Lower leg skin (tissue), 4 donors: ENCODE results near the gene POMGNT1. TPM values are rescaled to one million over a fixed set of nuclear protein-coding genes. Genes with fewer than 3 reads are reported as not detected.

Experiments
- DNase-seq, 2 donors: peaks; one replicate each; pipeline ENCODE4 v3.0.0-alpha.2; 2019; ENCODE audit warnings: low spot score in 2 of 2
- H3K4me3 ChIP-seq: fragments of 200-600 bp; sonication (generic); 2 replicates; pipeline ENCODE4 v1.5.1; 2017; ENCODE audit warnings: mild to moderate bottlenecking, low read depth; ENCODE audit not compliant: poor library complexity, severe bottlenecking
- POLR2A ChIP-seq, 2 donors: fragments of 450-650 bp; IDR thresholded peaks; one replicate each; pipeline ENCODE4 v1.6.1; 2016 to 2017; ENCODE audit warnings: antibody characterized with exemption in 2 of 2, mild to moderate bottlenecking in 1 of 2, moderate library complexity in 1 of 2
- WGBS, 2 donors: methylation state at CpG; one replicate each; pipeline ENCODE4 v1.1.5; 2018; 5-methylcytosine and 5-hydroxymethylcytosine counted together
- intact Hi-C: fragments of 100-400 bp; cut with DNase I; formaldehyde crosslinking; loops from one replicate; pipeline ENCODE4 v1.15.0; 2023; ENCODE audit warnings: low total_unique reads
- total RNA-seq, 4 donors: library from RNA; depleted of rRNA; stranded (reverse); fragments of >200 nt; gene quantifications; one replicate each; pipeline ENCODE4 v1.1.0, GENCODE V29; 2016
- TF ChIP-seq, protein P1 (sequence below), 3 donors: fragments of 450-650 bp; IDR thresholded peaks; one replicate each; pipeline ENCODE4 v1.5.1; 2016; ENCODE audit warnings: antibody characterized with exemption in 3 of 3, mild to moderate bottlenecking in 3 of 3, moderate library complexity in 2 of 3

The POMGNT1 gene
- total RNA-seq, 4 donors from 2014 or later: 26.4 to 46.7 (median 36.4) TPM

DNA sequence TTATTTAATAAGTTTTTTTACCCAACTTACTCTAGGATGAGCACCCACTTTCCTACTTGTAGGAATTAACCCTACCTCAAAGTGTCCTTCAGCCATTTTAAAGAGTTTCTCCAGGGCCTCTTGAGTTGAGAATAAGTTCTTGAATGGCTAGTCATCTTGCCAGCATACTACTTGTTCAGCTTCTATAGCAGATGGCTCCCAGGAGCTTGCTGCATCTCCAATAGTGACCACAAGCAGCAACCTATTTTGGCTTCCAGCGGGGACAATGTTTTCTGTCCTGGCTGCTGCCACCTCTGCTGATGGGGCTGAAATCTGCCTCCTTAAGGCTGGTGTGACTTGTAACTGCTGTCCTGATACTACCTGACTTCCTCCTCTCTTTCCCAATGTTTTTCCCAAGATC is 45.0 kb downstream of the POMGNT1 start:
- 94 to 95% methylated on average over 1 of the region's 1 CpG for WGBS, 2 donors
- no peak overlapping the region for H3K4me3 ChIP-seq
- intact Hi-C loops: no loop called here
- TF ChIP-seq, protein P1, sequence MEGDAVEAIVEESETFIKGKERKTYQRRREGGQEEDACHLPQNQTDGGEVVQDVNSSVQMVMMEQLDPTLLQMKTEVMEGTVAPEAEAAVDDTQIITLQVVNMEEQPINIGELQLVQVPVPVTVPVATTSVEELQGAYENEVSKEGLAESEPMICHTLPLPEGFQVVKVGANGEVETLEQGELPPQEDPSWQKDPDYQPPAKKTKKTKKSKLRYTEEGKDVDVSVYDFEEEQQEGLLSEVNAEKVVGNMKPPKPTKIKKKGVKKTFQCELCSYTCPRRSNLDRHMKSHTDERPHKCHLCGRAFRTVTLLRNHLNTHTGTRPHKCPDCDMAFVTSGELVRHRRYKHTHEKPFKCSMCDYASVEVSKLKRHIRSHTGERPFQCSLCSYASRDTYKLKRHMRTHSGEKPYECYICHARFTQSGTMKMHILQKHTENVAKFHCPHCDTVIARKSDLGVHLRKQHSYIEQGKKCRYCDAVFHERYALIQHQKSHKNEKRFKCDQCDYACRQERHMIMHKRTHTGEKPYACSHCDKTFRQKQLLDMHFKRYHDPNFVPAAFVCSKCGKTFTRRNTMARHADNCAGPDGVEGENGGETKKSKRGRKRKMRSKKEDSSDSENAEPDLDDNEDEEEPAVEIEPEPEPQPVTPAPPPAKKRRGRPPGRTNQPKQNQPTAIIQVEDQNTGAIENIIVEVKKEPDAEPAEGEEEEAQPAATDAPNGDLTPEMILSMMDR (IDR thresholded peaks at IDR 0.05): no peak
- no peak for TF ChIP-seq POLR2A (IDR thresholded peaks at IDR 0.05)
- DNase-seq: peak in 1 of 2 donors; percentile 39

DNA sequence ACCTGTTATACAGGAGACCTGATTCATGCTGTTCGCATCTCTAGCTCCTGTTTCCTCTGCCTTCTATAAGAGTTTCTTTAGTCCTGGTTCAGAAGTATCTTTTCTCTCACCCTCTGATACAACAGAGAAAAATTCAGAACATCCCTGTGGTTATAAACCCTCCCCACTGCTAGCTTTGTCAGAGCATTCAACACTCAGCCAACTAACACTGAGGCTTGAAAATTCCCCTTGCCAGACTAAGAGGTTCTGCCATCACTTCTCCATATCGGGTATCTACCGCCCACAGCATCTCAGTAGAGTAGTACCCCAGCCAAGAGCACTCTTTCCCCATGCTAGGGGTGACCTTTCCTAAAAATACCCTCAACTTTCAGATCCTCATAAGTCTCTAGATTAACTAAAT is 46.2 kb downstream of the POMGNT1 start:
- intact Hi-C loops: no loop called here
- no peak overlapping the region for H3K4me3 ChIP-seq
- TF ChIP-seq POLR2A (IDR thresholded peaks at IDR 0.05): no peak
- TF ChIP-seq, protein P1 (IDR thresholded peaks at IDR 0.05): no peak
- DNase-seq: peak in 1 of 2 donors; percentile 14
- WGBS, 2 donors: 87 to 89% methylated on average over 3 of the region's 3 CpGs

DNA sequence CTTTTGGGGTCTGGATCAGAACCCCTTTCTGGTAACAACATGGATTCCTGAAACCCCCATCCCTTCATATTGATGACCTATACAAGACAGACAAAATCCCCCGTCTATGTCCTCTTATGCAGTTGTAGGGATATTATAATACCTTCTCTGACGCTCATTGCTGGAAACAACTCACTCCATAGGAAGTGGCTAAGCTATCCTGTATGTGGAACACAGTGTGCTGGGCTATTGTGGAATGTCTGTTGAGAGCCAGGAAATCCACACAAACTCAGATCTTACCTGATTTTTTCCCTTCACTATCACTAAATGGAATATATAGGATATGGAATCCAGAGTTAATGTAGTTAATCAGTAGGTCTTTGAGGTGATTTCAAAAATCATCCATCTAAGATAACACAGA is 48.1 kb downstream of the POMGNT1 start:
- no peak overlapping the region for H3K4me3 ChIP-seq
- DNase-seq: no peak
- intact Hi-C loops: no loop called here
- TF ChIP-seq POLR2A (IDR thresholded peaks at IDR 0.05): no peak
- TF ChIP-seq, protein P1 (IDR thresholded peaks at IDR 0.05): no peak
- WGBS, 2 donors: 83 to 91% methylated on average over 2 of the region's 2 CpGs

DNA sequence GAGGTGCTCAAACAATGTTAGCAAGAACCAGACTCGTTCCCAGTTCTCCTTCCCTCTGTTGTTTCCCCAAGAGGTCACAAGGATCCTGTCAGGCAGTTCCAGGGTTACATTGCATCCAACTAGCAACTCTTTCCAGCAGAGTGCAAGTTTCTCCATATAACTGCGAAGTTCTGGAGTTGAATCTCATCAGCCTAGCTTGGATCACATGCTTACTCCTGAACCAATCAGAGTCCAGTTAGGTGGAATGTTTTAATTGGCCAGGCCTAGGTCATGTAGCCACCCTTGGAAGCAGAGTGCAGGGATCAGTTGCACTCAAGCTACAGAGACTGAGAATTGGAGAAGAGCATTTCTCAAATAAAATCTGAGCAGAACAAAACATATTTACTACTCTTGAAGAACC is 49.9 kb downstream of the POMGNT1 start:
- intact Hi-C loops: no loop called here
- 70 to 72% methylated on average over 2 of the region's 2 CpGs for WGBS, 2 donors
- H3K4me3 ChIP-seq: no peak overlapping the region
- DNase-seq: no peak
- no peak for TF ChIP-seq POLR2A (IDR thresholded peaks at IDR 0.05)
- TF ChIP-seq, protein P1 (IDR thresholded peaks at IDR 0.05): no peak

Other genes with a start within 250 kb of the POMGNT1 start
- gene PIK3R3, start 65.8 kb downstream of the POMGNT1 start, total RNA-seq: 10 to 100 TPM in 3 of 4 donors, 1 to 10 TPM in 1; 4.4 to 18.4 (median 11.7) TPM
- gene TSPAN1, start 23.3 kb downstream of the POMGNT1 start, total RNA-seq: 10 to 100 TPM in 1 of 4 donors, 1 to 10 TPM in 3; 2.9 to 10.9 (median 5.9) TPM
- not detected for gene P3R3URF, start 21.9 kb downstream of the POMGNT1 start, total RNA-seq
- 1 to 10 TPM; 2.4 to 5.1 (median 4.0) TPM for gene LURAP1, start 4.9 kb upstream of the POMGNT1 start, total RNA-seq
- gene RAD54L, start 49.3 kb upstream of the POMGNT1 start, total RNA-seq: under 1 TPM; 0.19 to 0.89 (median 0.47) TPM
- 10 to 100 TPM; 74.6 to 87.8 (median 82.3) TPM for gene LRRC41, start 105.2 kb upstream of the POMGNT1 start, total RNA-seq
- gene UQCRH, start 105.3 kb upstream of the POMGNT1 start, total RNA-seq: 100 to 1,000 TPM; 223 to 278 (median 237) TPM
- gene NSUN4, start 142.4 kb upstream of the POMGNT1 start, total RNA-seq: 10 to 100 TPM; 15.6 to 62.3 (median 22.9) TPM
- gene FAAH, start 195.9 kb upstream of the POMGNT1 start, total RNA-seq: 10 to 100 TPM; 26.3 to 30.7 (median 28.4) TPM